HS-27A (cell line): Measurements from ENCODE around the gene CPNE1.
"Not testable (repeated sequence)": the region's sequence is repeated elsewhere in the genome, so short reads cannot be mapped to it uniquely, and the experiment has no call there.

Experiments
- DNase-seq: peaks from one replicate; pipeline ENCODE4 v3.0.0-alpha.2; 2012; ENCODE audit warnings: low read depth, missing footprints

The CPNE1 gene

DNA sequence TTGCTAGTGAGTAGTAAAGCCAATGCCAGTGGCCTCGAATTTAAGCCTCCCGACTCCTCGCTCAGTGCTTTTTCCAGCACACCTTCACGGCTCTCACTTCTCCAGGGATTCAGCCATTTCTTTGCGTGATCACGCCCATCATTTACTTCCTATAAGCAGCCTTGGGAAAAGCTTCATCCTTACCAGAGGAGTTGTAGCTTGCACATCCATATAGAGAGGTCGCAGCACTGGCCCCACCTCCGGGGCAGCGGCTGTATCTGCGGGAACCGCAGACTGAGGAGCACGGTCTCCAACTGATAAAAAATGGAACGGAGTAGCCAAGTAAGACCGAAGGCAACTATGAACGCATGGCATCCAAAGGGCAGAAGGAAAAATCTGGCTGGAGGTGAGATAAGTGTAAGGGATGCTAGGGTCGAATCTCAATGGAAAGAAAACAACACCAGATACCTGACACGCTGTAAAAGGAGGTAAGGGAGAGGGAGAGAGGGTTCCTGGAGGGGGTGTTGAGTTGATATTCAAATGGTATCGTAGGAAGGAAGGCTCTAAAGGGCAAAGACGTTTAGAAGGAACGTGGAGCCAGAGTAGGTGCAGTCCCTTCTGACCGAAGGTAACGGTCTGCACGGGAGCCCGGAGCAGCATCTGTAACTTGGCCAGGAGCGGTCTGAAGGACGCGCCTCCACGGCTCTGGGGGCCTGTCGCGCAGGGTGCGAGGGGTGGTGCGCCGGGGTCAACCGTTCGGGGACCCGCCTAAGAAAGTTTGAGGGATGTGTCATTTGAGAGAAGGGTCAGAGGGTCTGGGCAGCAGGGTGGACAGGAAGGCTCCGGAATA lies 33.8 kb upstream of the CPNE1 start:
- DNase-seq: no peak

DNA sequence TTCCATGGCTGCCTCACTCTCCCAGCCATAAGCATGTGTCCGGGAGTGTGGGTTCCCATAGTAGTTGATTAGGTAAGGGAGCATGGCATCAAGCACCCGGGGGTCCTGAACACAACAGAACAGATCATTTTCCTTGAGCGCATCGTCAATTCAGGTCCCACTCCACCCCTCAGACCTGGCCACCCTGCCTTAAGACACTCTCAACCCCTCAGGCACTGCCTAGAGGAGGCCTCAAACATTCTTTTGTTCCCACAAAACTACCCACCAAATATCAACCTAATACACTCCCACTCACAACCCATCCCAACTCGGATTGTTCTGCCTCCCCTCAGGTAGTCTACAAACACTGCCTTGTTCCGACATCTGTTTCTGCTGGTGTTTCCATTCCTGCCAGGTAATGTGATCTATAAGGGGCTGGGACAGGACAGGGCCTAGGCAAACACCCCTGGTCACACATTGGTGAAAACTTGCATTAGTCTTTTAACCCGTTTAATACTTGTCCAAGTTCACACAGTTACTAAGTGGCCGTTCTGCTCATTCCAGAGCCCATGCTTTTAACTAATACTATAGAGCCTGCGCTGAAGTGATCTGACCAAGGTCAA lies 33.1 kb upstream of the CPNE1 start:
- DNase-seq: no peak

DNA sequence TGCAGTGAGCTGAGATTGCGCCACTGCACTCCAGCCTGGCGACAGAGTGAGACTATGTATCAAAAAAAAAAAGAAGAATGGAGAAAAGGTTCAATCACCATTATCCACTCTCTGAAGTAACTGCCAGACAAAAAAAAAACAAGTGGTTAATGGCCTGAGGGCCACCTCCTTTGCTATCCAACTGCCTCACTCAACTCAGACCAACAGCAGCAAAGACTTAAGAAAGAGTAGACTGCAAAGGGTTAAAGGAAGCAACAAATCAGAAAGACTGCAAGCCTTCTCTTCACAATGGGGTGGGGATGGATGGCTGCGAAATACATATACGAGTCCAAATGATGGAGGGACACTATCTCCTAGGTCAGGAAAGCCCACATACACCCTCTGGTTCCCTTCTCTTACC lies 31.3 kb upstream of the CPNE1 start:
- no peak for DNase-seq

DNA sequence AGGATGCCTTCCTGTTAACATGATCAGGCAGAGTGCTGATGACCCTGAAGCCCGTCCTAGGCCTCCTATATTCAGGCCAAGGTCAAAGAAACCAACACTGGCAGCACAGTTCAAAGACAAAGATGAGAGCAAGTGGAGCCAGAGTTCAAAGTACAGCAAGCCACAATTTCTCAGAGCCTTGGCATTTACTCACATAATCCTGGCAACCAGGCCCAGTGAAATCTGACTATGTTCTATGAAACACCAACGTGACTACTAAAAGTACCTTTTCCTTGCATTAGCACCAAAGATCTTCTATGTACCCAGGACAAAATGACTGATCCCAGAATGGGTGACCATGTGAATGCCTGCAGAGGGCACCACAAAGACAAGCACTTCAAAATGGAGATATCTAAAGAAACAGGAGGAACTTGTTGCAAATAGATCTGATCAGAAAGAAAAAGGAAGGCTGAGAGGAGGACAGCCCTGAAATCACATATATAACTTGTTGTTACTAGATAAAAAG lies 30.6 kb upstream of the CPNE1 start:
- no peak for DNase-seq

DNA sequence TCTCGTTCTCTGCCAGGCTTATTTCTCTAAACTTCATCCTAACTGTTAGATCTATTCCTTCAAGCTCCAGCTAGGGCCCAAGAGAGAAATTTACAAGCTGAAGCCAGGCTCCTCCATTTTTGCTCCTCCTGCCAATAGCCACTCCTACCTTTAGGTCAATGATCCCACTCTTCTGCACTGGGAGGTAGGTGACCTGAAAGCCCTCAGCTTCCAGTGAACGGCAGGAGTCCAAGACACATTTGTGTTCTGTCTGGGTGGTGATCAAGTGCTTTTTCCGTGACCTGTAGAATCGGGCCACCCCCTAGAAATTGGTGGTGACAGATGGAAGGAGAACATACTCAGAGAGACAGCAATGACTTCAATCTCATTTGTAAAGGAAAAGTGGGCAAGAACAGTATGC lies 25.6 kb upstream of the CPNE1 start:
- DNase-seq: no peak

DNA sequence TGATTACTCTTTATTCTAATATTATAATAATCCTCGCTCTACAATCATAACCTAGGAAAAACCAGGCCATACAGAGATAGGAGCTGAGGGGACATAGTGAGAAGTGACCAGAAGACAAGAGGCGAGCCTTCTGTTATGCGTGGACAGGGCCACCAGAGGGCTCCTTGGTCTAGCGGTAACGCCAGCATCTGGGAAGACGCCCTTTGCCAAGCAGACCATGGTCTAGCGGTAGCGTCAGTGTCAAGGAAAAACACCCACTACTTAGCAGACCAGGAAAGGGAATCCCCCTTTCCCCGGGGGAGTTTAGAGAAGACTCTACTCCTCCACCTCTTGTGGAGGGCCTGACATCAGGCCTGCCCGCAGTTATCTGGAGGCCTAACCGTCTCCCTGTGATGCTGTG lies 22.2 kb upstream of the CPNE1 start:
- not testable (repeated sequence) for DNase-seq

DNA sequence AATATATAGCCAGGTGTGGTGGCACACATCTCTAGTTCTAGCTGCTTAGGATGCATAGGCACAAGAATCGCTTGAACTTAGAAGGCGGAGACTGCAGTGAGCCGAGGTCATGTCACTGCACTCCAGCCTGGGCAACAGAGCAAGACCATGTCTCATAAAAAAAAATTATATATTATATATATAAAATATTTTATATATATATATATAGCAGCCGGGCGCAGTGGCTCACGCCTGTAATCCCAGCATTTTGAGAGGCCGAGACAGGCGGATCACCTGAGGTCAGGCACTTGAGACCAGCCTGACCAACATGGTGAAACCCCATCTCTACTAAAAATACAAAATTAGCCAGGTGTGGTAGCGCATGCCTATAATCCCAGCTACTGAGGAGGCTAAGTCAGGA lies 20.7 kb upstream of the CPNE1 start:
- DNase-seq: not testable (repeated sequence)

DNA sequence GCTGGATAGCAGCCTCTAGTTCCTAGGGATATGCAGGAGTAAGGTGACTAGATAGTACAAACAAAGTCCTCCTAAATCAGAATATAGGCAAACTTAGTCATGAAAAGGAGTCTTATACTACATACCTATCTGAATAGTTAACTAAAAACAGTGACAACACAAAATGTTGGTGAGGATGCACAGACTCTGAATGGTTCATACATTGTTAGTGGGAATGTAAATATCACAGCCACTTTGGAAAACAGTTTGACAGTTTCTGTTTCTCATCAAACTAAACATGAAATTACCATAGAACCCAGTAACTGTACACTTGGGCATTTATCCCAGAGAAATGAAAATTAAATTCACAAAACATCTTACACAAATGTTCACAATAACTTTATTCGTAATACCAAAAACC lies 17.3 kb upstream of the CPNE1 start:
- no peak for DNase-seq

DNA sequence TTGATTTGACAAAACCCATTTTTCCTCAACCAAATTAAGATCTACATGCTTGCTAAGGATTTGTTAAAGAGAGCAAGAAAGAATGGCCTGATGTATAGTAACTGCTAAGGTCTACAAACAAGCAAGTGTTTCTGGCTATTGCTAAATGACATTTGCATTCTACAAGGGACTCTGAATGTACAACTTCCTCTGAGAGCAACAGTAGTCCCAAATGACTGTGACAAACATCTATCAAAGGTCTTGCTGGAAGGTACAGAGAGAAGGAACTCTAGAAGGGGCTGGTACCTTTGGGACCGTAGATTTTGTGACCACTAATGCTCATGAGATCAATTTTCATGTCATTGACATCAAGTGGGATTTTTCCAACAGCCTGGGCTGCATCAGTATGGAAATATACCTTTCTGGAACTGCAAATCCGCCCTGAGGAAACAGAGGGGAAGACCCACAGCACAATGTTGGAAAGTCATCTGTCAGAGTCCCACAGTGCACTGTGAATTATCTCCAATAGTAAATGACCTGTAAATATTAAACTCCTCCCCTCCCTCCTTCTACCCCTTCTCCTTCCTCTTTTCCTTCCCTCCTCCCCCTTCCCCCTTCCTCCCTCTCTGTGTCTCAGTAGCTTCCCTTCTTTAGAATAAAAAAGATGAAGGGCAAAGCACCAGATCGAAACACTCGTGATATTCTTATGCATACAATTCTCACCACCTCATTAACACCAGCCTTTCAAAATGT lies 15.9 kb upstream of the CPNE1 start:
- no peak for DNase-seq

DNA sequence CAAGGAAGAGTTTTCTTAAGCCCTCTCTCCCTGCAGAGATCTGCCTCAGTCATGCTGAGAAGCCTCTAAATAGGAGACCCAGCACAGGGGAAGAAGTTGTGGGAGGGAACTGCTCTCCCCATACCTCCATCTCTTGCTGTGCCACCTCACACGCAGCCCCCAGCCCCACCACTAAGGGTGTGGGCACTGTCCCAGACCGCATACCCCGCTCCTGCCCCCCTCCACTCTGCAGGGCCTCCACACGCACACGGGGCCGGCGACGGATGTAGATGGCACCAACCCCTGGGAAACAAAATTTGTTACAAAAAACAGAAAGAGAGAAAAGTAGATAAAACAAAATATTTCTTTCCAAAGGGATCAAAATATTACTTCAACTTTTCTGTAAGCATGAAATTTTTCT lies 10.2 kb upstream of the CPNE1 start:
- DNase-seq: no peak

DNA sequence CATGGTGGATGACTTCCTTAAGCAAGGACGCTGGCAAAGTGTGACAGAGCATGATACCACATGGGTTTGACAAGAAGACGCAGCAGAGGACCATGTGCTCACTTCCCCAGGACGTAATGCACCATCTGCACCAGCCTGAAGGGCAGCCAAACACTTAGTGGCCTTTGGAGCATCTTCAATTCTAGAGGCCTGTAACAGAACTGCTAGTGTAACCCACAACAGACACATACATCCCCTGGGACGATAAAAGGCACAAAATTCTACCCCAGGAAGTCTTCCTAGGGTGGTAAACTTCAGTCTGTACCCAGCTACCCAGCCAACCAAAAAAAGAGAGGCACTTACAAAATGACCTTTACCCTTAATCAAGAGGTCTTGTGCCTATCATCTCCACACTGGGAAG lies 9.2 kb upstream of the CPNE1 start:
- no peak for DNase-seq

DNA sequence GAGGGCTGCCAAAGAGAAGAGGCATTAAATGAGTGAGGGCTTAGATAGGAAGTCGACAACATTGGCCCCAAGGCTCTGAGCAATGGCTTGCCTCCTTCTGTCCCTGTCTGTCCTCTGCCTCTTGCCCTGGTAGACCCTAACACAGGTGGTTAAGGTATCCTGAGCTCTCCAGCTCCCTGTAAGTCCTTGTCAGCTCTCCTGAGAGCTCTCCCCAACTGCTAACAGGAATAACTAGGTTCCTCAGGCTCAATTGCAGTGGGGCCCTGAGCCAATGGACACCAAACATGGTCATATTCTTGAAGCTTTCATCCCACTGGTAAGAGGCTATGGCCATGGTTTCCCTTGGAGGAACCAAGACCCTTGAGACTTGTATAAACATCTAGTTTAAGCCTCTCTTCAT lies 5.0 kb upstream of the CPNE1 start:
- DNase-seq: no peak

DNA sequence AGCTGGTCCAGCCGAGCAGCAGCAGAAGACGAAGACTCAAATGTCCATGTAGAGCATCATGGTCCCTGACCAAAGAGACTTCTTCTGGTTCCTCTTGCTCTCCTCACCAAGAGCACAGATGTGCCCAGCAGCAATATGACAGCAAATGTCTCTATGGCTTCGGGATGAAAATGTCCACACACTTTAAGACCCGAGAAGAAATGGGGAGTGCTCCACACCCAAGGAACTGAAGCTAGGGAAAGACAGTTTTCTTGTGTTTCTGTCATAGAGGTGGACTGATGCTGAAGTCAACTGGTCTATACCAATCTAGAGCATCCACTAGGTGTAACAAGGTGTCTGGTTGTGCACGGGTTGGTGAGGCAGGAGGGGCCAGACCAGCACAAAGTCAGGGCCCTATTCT lies 4.5 kb upstream of the CPNE1 start:
- DNase-seq: no peak

DNA sequence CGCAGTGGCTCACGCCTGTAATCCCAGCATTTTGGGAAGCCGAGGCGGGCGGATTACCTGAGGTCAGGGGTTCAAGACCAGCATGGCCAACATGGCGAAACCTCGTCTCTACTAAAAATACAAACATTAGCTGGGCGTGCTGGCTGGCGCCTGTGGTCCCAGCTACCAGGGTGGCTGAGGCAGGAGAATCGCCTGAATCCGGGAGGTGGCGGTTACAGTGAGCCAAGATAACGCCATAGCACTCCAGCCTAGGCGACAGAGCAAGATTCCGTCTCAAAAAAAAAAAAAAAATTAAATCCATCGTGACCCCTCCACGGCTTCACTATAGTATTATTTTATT lies 1.2 kb upstream of the CPNE1 start:
- no peak for DNase-seq

DNA sequence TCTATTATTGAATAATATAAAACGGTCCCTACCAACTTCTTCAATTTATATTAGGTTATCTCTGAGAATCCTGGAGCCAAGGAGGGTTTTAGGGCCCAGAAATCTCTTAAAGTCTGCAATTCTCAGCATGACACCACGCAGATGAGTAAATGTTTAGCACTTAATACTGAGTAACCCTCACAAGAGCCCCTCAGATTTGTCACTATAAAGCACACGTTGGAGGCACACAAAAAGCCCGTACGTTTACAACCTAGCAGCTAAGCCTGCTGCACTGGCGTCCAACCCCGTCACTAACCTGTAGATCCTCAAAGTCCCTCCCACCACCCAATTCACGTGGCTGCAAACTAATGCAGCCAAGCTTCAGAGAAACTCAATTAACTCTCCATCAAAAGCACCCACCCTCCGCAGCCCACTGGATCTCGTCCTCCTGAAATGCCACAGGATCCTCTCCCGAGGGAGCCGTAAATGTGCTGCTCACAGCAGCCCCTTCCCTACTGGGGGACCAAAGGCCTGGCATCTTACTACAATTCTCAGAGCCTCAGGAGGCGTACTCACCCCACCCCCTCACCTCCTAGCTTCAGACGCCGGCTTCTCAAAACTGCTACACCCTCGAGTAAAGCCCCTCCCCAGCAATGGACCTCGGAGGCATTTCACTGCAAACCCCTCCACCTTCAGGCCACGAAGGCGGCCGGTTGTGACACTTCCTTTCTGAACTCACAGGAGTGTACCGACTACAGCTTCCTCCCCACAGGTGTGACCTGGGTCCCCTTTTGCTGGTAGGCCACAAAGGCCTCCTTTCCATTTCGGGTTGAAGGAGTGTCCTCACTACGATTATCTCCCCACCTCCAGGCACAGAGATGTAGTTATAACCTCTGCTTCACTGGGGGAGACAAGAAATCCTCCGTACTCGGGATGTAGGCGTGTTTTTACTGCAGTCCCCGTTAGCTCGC lies 909 bp downstream of the CPNE1 start:
- no peak for DNase-seq

DNA sequence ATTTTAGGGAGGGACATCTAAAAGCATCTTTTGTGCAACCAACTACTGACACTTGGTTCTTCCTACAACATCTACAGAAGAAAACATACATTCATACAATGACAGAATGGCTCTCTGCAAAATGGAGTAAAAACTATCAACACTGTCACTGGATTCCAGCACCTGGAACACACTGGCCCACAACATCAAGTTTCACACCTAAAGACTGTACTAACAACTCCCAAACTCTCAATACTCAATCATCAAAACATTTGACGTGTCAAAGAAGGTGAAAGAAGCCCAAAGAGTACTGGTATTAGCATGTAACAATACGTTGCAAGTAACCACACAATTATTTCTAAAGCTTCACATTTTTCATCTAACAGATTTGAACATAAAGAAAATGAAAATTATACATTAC lies 2.1 kb downstream of the CPNE1 start:
- no peak for DNase-seq

DNA sequence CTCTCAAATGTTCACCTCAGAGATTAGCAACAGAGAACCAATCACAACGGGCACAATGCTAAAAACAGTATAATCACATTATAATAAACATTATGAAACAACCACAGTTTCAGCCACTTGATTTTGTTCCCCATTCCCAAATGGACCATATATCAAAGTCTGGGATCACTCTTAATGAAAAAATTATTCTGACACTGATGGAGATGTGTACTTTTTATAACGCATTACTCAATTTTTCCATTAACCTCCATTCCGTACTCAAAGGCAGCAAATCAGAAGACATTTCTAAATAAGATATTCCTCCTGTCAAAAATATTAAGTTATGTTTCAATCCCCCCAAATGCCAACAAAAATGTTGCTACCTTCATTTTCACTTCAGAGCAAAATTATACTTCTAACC lies 2.8 kb downstream of the CPNE1 start:
- DNase-seq: no peak

DNA sequence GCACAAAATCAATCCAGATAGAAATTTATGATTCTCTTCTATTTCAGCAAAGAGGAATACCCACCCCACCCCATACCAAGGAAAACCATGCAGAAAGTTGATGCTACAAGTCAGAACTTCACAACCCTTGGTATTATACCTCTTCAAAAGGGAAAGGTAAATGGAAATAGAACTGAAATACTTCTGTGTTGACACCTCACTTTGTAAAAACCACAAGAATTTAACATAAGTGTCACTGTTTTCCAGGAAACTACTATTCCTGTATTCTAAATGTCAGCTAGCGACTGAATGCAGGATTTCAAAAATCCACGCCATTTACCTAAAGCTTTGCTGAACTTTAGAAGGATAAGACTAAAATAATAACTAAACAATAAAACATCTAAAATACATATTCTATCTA lies 3.6 kb downstream of the CPNE1 start:
- DNase-seq: no peak

DNA sequence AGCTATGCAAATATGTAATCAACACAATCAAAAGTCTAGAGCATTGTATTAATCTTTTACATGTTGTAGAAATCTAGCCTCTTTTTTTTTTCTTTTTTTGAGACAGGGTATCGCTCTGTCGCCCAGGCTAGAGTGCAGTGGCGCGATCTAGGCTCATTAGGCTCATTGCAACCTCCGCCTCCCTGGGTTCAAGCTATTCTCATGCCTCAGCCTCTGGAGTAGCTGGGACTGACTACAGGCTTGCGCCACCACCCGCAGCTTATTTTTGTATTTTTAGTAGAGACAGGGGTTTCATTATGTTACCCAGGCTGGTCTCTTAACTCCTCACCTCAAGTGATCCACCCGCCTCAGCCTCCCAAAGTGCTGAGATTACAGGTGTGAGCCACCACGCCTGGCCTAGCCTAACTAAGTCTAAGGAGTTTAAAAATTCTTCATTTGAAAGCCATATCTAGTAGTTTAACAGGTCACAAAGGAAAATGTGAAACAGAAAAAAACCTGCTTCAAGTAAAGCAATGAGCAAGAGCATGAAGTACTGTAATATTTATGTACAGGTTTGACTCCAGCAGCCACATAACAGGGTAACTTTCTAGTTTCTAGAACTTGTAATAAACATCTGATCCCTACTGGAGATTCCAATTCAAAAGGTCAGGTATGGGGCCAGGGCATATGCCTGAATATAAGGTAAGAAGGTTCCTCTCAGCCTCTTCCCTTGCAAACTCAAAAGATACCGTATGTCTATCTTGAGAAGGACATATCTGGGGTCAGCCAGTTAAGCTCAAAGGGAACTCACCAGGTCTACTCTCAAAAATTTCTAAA lies 4.4 kb downstream of the CPNE1 start:
- DNase-seq: no peak

DNA sequence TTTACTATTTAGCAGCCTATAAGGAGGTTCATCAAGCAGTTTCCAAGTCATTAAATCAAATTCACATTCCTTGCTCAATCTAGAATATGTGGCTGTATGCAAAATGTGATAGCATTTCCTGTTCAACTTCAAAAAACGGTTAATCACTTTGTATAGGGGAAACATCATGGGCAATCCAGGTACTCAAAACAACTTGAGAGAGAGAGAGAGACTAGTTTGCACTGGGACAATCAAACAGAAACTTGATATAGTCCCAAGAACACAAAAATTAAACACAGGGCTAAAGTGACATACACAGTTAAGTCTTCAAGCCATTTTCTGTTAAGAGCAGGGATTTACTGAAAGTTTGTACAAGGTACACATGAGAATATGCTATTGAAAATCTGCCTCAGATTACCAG lies 7.4 kb downstream of the CPNE1 start:
- no peak for DNase-seq

DNA sequence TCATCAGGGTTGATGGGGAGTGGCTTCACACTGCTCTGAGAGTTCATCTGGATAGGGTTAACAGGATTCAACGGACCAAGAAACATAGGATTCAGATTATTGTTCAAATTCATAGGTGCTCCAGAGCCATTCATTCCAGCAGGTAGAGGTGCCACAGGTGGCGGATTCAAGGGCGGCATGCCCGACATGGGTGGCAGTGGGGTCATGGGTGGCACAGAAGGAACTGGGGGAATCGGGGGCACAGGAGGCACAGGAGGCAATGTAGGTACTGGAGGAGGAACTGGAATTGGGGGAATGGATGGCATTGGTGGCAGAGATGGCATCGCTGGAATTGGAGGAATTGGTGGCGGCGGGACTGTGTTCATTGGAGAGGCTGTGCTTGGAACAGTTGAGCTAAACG lies 10.3 kb downstream of the CPNE1 start:
- DNase-seq: no peak
